PC-3 (cell line): Measurements from ENCODE around the gene UBL7. TPM values are rescaled to one million over a fixed set of nuclear protein-coding genes. Genes with fewer than 3 reads are reported as not detected.

Experiments used
- ATAC-seq: fragments of 200-7000 bp; cut with Tn5 transposase; 2 replicates; pipeline ENCODE4 v1.9.1; 2020; ENCODE audit warnings: mild to moderate bottlenecking, moderate library complexity
- BruUV-seq: library from RNA; stranded (reverse); fragments of 400-500 nt; replicated peaks from 2 replicates; lab custom pipeline; 2021; lab: Mats Ljungman, UMichigan
- CTCF ChIA-PET: fragments of 300-600 bp; sonication (Branson Sonifier 250); formaldehyde crosslinking; loops from one replicate; lab custom pipeline; 2022; ENCODE audit warnings: antibody characterized with exemption; lab: Charles Lee
- POLR2A ChIA-PET: fragments of 300-600 bp; sonication (Branson Sonifier 250); formaldehyde crosslinking; loops from one replicate; lab custom pipeline; 2022; ENCODE audit warnings: antibody characterized with exemption; ENCODE audit not compliant: unreplicated experiment; lab: Charles Lee
- DNase-seq: peaks from one replicate; pipeline ENCODE4 v3.0.0-alpha.2; 2015
- H2AFZ ChIP-seq: fragments of 300-600 bp; sonication (generic); 2 replicates; pipeline ENCODE4 v1.6.0; 2016; ENCODE audit warnings: antibody characterized with exemption, low read length
- H3F3A ChIP-seq: fragments of 300-600 bp; sonication (generic); one replicate; pipeline ENCODE4 v1.6.0; 2017; ENCODE audit warnings: antibody characterized with exemption, low read length, control low read depth, mild to moderate bottlenecking; ENCODE audit not compliant: unreplicated experiment
- H3K27ac ChIP-seq: fragments of 300-600 bp; sonication (generic); 2 replicates; pipeline ENCODE4 v1.5.1; 2016; ENCODE audit warnings: mild to moderate bottlenecking, low read length
- H3K27me3 ChIP-seq: fragments of 300-600 bp; sonication (generic); 2 replicates; pipeline ENCODE4 v1.6.1; 2016; ENCODE audit warnings: low read length, mixed read lengths
- H3K36me3 ChIP-seq: fragments of 300-600 bp; sonication (generic); 2 replicates; pipeline ENCODE4 v1.6.1; 2016; ENCODE audit warnings: low read depth, mixed run types, low read length, mixed read lengths
- H3K4me1 ChIP-seq: fragments of 300-600 bp; sonication (generic); 2 replicates; pipeline ENCODE4 v1.5.1; 2016; ENCODE audit warnings: low read length; ENCODE audit not compliant: insufficient read depth
- H3K4me2 ChIP-seq: fragments of 300-600 bp; sonication (generic); 2 replicates; pipeline ENCODE4 v1.6.0; 2016; ENCODE audit warnings: low read length
- H3K4me3 ChIP-seq: fragments of 300-600 bp; sonication (generic); 2 replicates; pipeline ENCODE4 v1.5.1; 2016; ENCODE audit warnings: mild to moderate bottlenecking, low read length, mixed read lengths
- H3K79me2 ChIP-seq: fragments of 300-600 bp; sonication (generic); 2 replicates; pipeline ENCODE4 v1.6.1; 2017; ENCODE audit warnings: low read length, mixed read lengths
- H3K9ac ChIP-seq: fragments of 300-600 bp; sonication (generic); 2 replicates; pipeline ENCODE4 v1.6.0; 2016; ENCODE audit warnings: mild to moderate bottlenecking, low read length
- H3K9me2 ChIP-seq: fragments of 300-600 bp; sonication (generic); replicated peaks from 2 replicates; pipeline ENCODE4 v1.6.1; 2016; ENCODE audit warnings: mixed run types, low read length, mixed read lengths
- H3K9me3 ChIP-seq: fragments of 300-600 bp; sonication (generic); 2 replicates; pipeline ENCODE4 v1.6.1; 2016; ENCODE audit warnings: low read length, mixed read lengths
- H4K20me1 ChIP-seq: fragments of 300-600 bp; sonication (generic); 2 replicates; pipeline ENCODE4 v1.6.1; 2016; ENCODE audit warnings: low read length, mixed read lengths
- CTCF ChIP-seq: fragments of 300-600 bp; sonication (generic); conservative IDR thresholded peaks from 2 replicates; pipeline ENCODE4 v1.5.1; 2017; ENCODE audit warnings: antibody characterized with exemption, low read depth, mild to moderate bottlenecking, low read length
- EZH2 ChIP-seq: fragments of 300-600 bp; sonication (generic); IDR thresholded peaks from one replicate; pipeline ENCODE4 v1.6.1; 2017; ENCODE audit warnings: antibody characterized with exemption, mild to moderate bottlenecking, low read length; ENCODE audit not compliant: unreplicated experiment
- EZH2phosphoT487 ChIP-seq: fragments of 300-600 bp; sonication (generic); IDR thresholded peaks from 2 replicates; pipeline ENCODE4 v1.6.1; 2018; ENCODE audit warnings: mild to moderate bottlenecking, antibody characterized with exemption, low read length, borderline replicate concordance
- intact Hi-C: fragments of 100-400 bp; cut with micrococcal nuclease; formaldehyde crosslinking; loops from 2 replicates; pipeline ENCODE4 v1.9.0; 2023
- total RNA-seq: library from RNA; depleted of rRNA; stranded (reverse); fragments of >200 nt; gene quantifications from 2 replicates; pipeline ENCODE4 v1.2.3, GENCODE V29; 2014

UBL7 gene
- total RNA-seq, 1 experiment from 2014 or later: 57.1 TPM

- DNase-seq (no peak), ATAC-seq (no peak)
- H3K9ac ChIP-seq: no peak overlapping the region
- no peaks in the 10 kb centered on the region for H3K9me3 ChIP-seq
- no peak overlapping the region for H2AFZ ChIP-seq
- H4K20me1 ChIP-seq: no peaks in the 10 kb centered on the region
- no peak overlapping the region for H3K4me3 ChIP-seq
- H3F3A ChIP-seq: peaks cover 10% of the 10 kb centered on the region
- H3K27ac ChIP-seq: no peak overlapping the region
- peaks cover 36% of the 10 kb centered on the region for H3K79me2 ChIP-seq
- BruUV-seq: no TSS peak
- H3K9me2 ChIP-seq: no peaks in the 10 kb centered on the region
- intact Hi-C loops: no loop called here
- TF ChIP-seq EZH2phosphoT487 (no peak), EZH2 (no peak), CTCF (no peak)
- peaks cover 58% of the 10 kb centered on the region for H3K36me3 ChIP-seq
- POLR2A ChIA-PET: interaction anchor here (0.6 kb wide), 1 partner anchor 49 kb away, joined by 5 read pairs; the partner anchor contains the start of gene UBL7
- no peaks in the 10 kb centered on the region for H3K27me3 ChIP-seq
- CTCF ChIA-PET: no interaction called here
- H3K4me1 ChIP-seq: peaks cover 55% of the 10 kb centered on the region
- H3K4me2 ChIP-seq: no peak overlapping the region
Observed at GRCh38 chr15:74411686-74412085, 49.3 kb downstream of the UBL7 start.

- H3K4me1 ChIP-seq: peaks cover 52% of the 10 kb centered on the region
- ChIA-PET POLR2A (no interaction called here), CTCF (no interaction called here)
- no peak for TF ChIP-seq EZH2
- no peak for TF ChIP-seq CTCF
- no peak for TF ChIP-seq EZH2phosphoT487
- no peaks in the 10 kb centered on the region for H3K9me3 ChIP-seq
- H3K4me2 ChIP-seq: no peak overlapping the region
- peaks cover 24% of the 10 kb centered on the region for H3K79me2 ChIP-seq
- H2AFZ ChIP-seq: no peak overlapping the region
- ATAC-seq: no peak
- DNase-seq: no peak
- intact Hi-C loops: no loop called here
- peaks cover 46% of the 10 kb centered on the region for H3K36me3 ChIP-seq
- H3K27me3 ChIP-seq: no peaks in the 10 kb centered on the region
- H3K4me3 ChIP-seq: no peak overlapping the region
- no peaks in the 10 kb centered on the region for H3K9me2 ChIP-seq
- no peaks in the 10 kb centered on the region for H4K20me1 ChIP-seq
- no peak overlapping the region for H3K9ac ChIP-seq
- H3F3A ChIP-seq: peaks cover 10% of the 10 kb centered on the region
- BruUV-seq: no TSS peak
- no peak overlapping the region for H3K27ac ChIP-seq
Observed at GRCh38 chr15:74410502-74410901, 50.5 kb downstream of the UBL7 start.

- CTCF ChIA-PET: no interaction called here
- H3K9me3 ChIP-seq: no peaks in the 10 kb centered on the region
- no peaks in the 10 kb centered on the region for H3K27me3 ChIP-seq
- TF ChIP-seq EZH2 (no peak), EZH2phosphoT487 (no peak), CTCF (no peak)
- no peak overlapping the region for H2AFZ ChIP-seq
- no peaks in the 10 kb centered on the region for H4K20me1 ChIP-seq
- DNase-seq (no peak), ATAC-seq (no peak)
- H3K9me2 ChIP-seq: no peaks in the 10 kb centered on the region
- H3K9ac ChIP-seq: no peak overlapping the region
- intact Hi-C loops: no loop called here
- BruUV-seq: no TSS peak
- peaks cover 12% of the 10 kb centered on the region for H3K79me2 ChIP-seq
- peaks cover 10% of the 10 kb centered on the region for H3F3A ChIP-seq
- H3K27ac ChIP-seq: peak overlapping the region; percentile 78
- no peak overlapping the region for H3K4me2 ChIP-seq
- peaks cover 33% of the 10 kb centered on the region for H3K36me3 ChIP-seq
- POLR2A ChIA-PET: no interaction called here
- no peak overlapping the region for H3K4me3 ChIP-seq
- peaks cover 40% of the 10 kb centered on the region for H3K4me1 ChIP-seq
Observed at GRCh38 chr15:74409225-74409624, 51.7 kb downstream of the UBL7 start.
